B cell (primary cell): ENCODE results near the gene PLEKHA7. TPM values are rescaled to one million over a fixed set of nuclear protein-coding genes. Genes with fewer than 3 reads are reported as not detected.

Source experiments
- ATAC-seq: fragments of 200-7000 bp; cut with Tn5 transposase; one replicate; pipeline ENCODE4 v1.10.0; 2021; ENCODE audit warnings: low read depth, mild to moderate bottlenecking, moderate number of reproducible peaks, moderate library complexity
- CTCF ChIA-PET: fragments of 350-600 bp; sonication (Branson Sonifier 250); formaldehyde crosslinking; loops from one replicate; lab custom pipeline; 2021; ENCODE audit warnings: antibody characterized with exemption, inconsistent platforms; lab: Charles Lee
- POLR2A ChIA-PET: fragments of 350-600 bp; sonication (Branson Sonifier 250); formaldehyde crosslinking; loops from one replicate; lab custom pipeline; 2021; ENCODE audit warnings: antibody characterized with exemption; lab: Charles Lee
- DNase-seq: peaks from one replicate; pipeline ENCODE4 v3.0.0; 2013
- H2AFZ ChIP-seq: 2 replicates; pipeline ENCODE4 v1.6.1; 2012; ENCODE audit warnings: mild to moderate bottlenecking, low read depth, low read length; ENCODE audit not compliant: insufficient read depth, poor library complexity, severe bottlenecking
- H3K27ac ChIP-seq, 2 donors: 1 replicate in 1 of 2; 2 replicates in 1 of 2; pipeline ENCODE4 v1.5.1; 2012 to 2013; ENCODE audit warnings: low read length in 2 of 2, mild to moderate bottlenecking in 2 of 2, moderate library complexity in 1 of 2
- H3K27me3 ChIP-seq, 4 experiments: fragments of 200-600 bp in 1 of 4; sonication (generic) in 1 of 4; replicated peaks in 1 of 4; 1 replicate in 2 of 4; 2 replicates in 2 of 4; pipeline versions ENCODE4 v1.6.1 to v1.7.0; 2013 to 2016; ENCODE audit warnings: low read length in 3 of 4, mild to moderate bottlenecking in 2 of 4, mixed read lengths in 1 of 4, moderate library complexity in 1 of 4; ENCODE audit not compliant: insufficient read depth in 4 of 4, control insufficient read depth in 3 of 4; ENCODE audit errors: control extremely low read depth in 1 of 4
- H3K36me3 ChIP-seq, 2 experiments: replicated peaks in 1 of 2; 1 replicate in 1 of 2; 2 replicates in 1 of 2; pipeline versions ENCODE4 v1.6.1 to v1.7.1; 2013; ENCODE audit warnings: low read length in 1 of 2; ENCODE audit not compliant: insufficient read depth in 2 of 2, control insufficient read depth in 1 of 2; ENCODE audit errors: control extremely low read depth in 1 of 2, extremely low read depth in 1 of 2
- H3K4me1 ChIP-seq, 2 donors: fragments of 200-600 bp in 1 of 2; sonication (generic) in 1 of 2; 1 replicate in 1 of 2; 2 replicates in 1 of 2; pipeline versions ENCODE4 v1.5.1 to v1.6.1; 2013 to 2017; ENCODE audit warnings: low read length in 2 of 2; ENCODE audit not compliant: control insufficient read depth in 2 of 2, insufficient read depth in 2 of 2
- H3K4me2 ChIP-seq: replicated peaks from 2 replicates; pipeline ENCODE3; 2012; ENCODE audit warnings: mild to moderate bottlenecking, low read depth, low read length; ENCODE audit not compliant: poor library complexity, severe bottlenecking
- H3K4me3 ChIP-seq, 5 experiments: fragments of 200-600 bp in 1 of 5; sonication (generic) in 1 of 5; 1 replicate in 3 of 5; 2 replicates in 2 of 5; pipeline versions ENCODE4 v1.5.1 to v1.7.0; 2011 to 2016; ENCODE audit warnings: low read length in 4 of 5, mild to moderate bottlenecking in 4 of 5, low read depth in 2 of 5, control low read depth in 1 of 5, moderate library complexity in 1 of 5; ENCODE audit not compliant: insufficient read depth in 1 of 5; ENCODE audit errors: control extremely low read depth in 1 of 5, extremely low read depth in 1 of 5
- H3K79me2 ChIP-seq: fragments of 200-600 bp; sonication (generic); one replicate; pipeline ENCODE4 v1.6.0; 2016; ENCODE audit warnings: low read length; ENCODE audit not compliant: control insufficient read depth, insufficient read depth
- H3K9ac ChIP-seq: fragments of 200-600 bp; sonication (generic); 2 replicates; pipeline ENCODE4 v1.6.1; 2017; ENCODE audit warnings: mild to moderate bottlenecking, low read length, moderate library complexity
- H3K9me3 ChIP-seq, 3 donors: one replicate each; pipeline versions ENCODE4 v1.6.1 to v1.7.1; 2013; ENCODE audit warnings: low read length in 2 of 3; ENCODE audit not compliant: control insufficient read depth in 2 of 3, insufficient read depth in 1 of 3; ENCODE audit errors: control extremely low read depth in 1 of 3
- H4K20me1 ChIP-seq: 2 replicates; pipeline ENCODE4 v1.6.0; 2012; ENCODE audit warnings: mild to moderate bottlenecking, low read length; ENCODE audit not compliant: insufficient read depth, control insufficient read depth, poor library complexity, severe bottlenecking
- H3K27ac Mint-ChIP-seq: one replicate; pipeline ENCODE4 v1.8.0; 2021; ENCODE audit warnings: mixed read lengths
- H3K27me3 Mint-ChIP-seq: one replicate; pipeline ENCODE4 v1.8.0; 2021; ENCODE audit warnings: mixed read lengths
- H3K4me1 Mint-ChIP-seq: one replicate; pipeline ENCODE4 v1.8.0; 2021; ENCODE audit warnings: mixed read lengths
- H3K4me3 Mint-ChIP-seq: one replicate; pipeline ENCODE4 v1.8.0; 2021; ENCODE audit warnings: mixed read lengths
- H3K9me3 Mint-ChIP-seq: one replicate; pipeline ENCODE4 v1.8.0; 2022; ENCODE audit warnings: mixed read lengths; ENCODE audit not compliant: insufficient read depth
- EZH2 ChIP-seq: IDR thresholded peaks from 2 replicates; pipeline ENCODE4 v1.6.1; 2012; ENCODE audit warnings: borderline replicate concordance, low read depth, mild to moderate bottlenecking, moderate library complexity, low read length; ENCODE audit not compliant: insufficient read depth, poor library complexity, severe bottlenecking
- WGBS: methylation state at CpG from one replicate; pipeline ENCODE4 v1.1.5; 2013; ENCODE audit warnings: missing lambda C conversion rate; ENCODE audit not compliant: insufficient coverage; 5-methylcytosine and 5-hydroxymethylcytosine counted together
- intact Hi-C: fragments of 100-400 bp; cut with micrococcal nuclease; formaldehyde crosslinking; loops from one replicate; pipeline ENCODE4 v1.10.0; 2022
- polyA plus RNA-seq: library from polyadenylated mRNA; depleted of rRNA; stranded (reverse); fragments of >200 nt; gene quantifications from 2 replicates; pipeline ENCODE4 v1.2.3, GENCODE V29; 2012
- total RNA-seq, 2 donors: library from RNA; stranded (reverse); fragments of 120-200 nt in 1 of 2; gene quantifications; 1 replicate in 1 of 2; 2 replicates in 1 of 2; pipeline versions ENCODE4 v1.2.3 to v1.2.4, GENCODE V29; 2013 to 2022
- TF ChIP-seq, protein P1 (sequence below): fragments of 200-600 bp; IDR thresholded peaks from one replicate; pipeline ENCODE4 v1.8.0; 2022; ENCODE audit warnings: antibody characterized with exemption, mild to moderate bottlenecking

The PLEKHA7 gene
- total and polyA plus RNA-seq, 2 donors (not counting 1 experiment from before 2014, with no cell fraction given): 1.7 to 8.2 TPM

DNA sequence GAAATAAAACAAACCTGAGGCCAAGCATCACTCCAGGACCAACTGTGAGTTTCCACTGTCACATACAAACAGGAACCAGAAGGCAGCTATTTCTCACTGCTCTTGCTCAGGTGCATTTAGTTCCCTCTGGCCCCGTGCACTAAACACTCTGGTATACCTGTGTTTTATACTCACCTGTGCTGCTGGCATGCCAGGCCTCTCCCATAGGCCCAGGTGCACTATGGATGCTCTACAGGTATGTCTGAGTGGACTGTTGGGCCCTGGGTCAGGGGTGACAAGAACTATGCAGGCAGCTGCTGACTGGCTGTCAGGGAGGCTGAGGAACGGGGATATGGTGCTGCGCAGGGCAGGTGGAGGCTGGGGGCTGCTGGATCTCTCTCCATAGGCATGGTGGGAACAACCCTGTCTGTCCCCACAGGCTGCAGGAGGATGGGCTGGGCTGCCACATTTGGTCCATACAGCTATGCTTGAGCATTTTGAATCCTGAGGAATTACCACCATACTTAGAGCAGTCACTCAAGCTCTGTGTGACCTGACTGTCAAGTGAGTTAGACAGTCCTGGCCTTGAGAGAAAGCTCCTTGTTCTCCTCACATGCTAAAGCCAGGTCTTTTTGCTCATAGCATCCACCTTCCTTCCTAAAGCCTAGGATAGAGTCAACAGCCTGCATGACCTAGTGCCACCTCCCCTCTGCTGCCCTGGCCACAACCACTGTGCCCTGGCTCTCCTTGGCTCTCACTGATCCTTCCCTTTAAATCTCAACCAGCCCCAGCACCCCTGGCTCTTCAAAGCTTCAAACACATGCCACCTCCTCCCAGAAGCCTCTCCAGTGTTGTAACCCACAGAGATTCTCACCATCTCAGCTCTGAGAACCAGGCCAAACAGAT is 202.8 kb downstream of the PLEKHA7 start:
- WGBS: 89% methylated on average over 3 of the region's 3 CpGs
- no peaks in the 10 kb centered on the region for H4K20me1 ChIP-seq
- intact Hi-C loops: no loop called here
- no peak overlapping the region for H3K4me3 Mint-ChIP-seq
- no peak overlapping the region for H3K4me2 ChIP-seq
- ATAC-seq: no peak
- no peaks in the 10 kb centered on the region for H3K4me1 ChIP-seq
- no peak overlapping the region for H2AFZ ChIP-seq
- no peaks in the 10 kb centered on the region for H3K27me3 ChIP-seq
- ChIA-PET POLR2A (no interaction called here), CTCF (interaction anchor here (0.9 to 3.1 kb wide), 3 partner anchors 9 to 25 kb away, joined by 3 to 20 read pairs (median 5); no protein-coding TSS in a partner anchor)
- H3K36me3 ChIP-seq: no peaks in the 10 kb centered on the region
- H3K27ac ChIP-seq: no peak overlapping the region
- no peak overlapping the region for H3K4me3 ChIP-seq
- no peak overlapping the region for H3K27ac Mint-ChIP-seq
- DNase-seq: no peak
- H3K9me3 ChIP-seq: no peaks in the 10 kb centered on the region
- no peak for TF ChIP-seq EZH2
- TF ChIP-seq, protein P1, sequence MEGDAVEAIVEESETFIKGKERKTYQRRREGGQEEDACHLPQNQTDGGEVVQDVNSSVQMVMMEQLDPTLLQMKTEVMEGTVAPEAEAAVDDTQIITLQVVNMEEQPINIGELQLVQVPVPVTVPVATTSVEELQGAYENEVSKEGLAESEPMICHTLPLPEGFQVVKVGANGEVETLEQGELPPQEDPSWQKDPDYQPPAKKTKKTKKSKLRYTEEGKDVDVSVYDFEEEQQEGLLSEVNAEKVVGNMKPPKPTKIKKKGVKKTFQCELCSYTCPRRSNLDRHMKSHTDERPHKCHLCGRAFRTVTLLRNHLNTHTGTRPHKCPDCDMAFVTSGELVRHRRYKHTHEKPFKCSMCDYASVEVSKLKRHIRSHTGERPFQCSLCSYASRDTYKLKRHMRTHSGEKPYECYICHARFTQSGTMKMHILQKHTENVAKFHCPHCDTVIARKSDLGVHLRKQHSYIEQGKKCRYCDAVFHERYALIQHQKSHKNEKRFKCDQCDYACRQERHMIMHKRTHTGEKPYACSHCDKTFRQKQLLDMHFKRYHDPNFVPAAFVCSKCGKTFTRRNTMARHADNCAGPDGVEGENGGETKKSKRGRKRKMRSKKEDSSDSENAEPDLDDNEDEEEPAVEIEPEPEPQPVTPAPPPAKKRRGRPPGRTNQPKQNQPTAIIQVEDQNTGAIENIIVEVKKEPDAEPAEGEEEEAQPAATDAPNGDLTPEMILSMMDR: no peak
- H3K79me2 ChIP-seq: no peaks in the 10 kb centered on the region
- no peak overlapping the region for H3K9ac ChIP-seq
- no peaks in the 10 kb centered on the region for H3K9me3 Mint-ChIP-seq
- peaks cover 2% of the 10 kb centered on the region for H3K4me1 Mint-ChIP-seq
- H3K27me3 Mint-ChIP-seq: no peaks in the 10 kb centered on the region
